ENCODE results near the gene GULP1.
"Not testable (repeated sequence)": the region's sequence is repeated elsewhere in the genome, so short reads cannot be mapped to it uniquely, and the experiment has no call there.

GULP1 gene

GRCh38 chr2:188291617-188292347, at the start of gene GULP1:
Gene GULP1 (plus strand): TSS chr2:188291874. CDS start chr2:188477703, 185,829 bp downstream.
- peak; percentile 86 for DNase-seq (ENCODE audit: low spot score)

GRCh38 chr2:188243381-188243780, 48.3 kb upstream of the GULP1 start:
- DNase-seq (ENCODE audit: low spot score) = no peak

- DNase-seq (ENCODE audit: low spot score) = no peak
Measured at GRCh38 chr2:188244383-188244782, 47.3 kb upstream of the GULP1 start.

- no peak for DNase-seq (ENCODE audit: low spot score)
Measured at GRCh38 chr2:188245230-188245629, 46.4 kb upstream of the GULP1 start.

- no peak for DNase-seq (ENCODE audit: low spot score)
Measured at GRCh38 chr2:188248513-188248912, 43.2 kb upstream of the GULP1 start.

- DNase-seq (ENCODE audit: low spot score) = no peak
Measured at GRCh38 chr2:188251034-188251433, 40.6 kb upstream of the GULP1 start.

GRCh38 chr2:188256420-188256819, 35.3 kb upstream of the GULP1 start:
- no peak for DNase-seq (ENCODE audit: low spot score)

- no peak for DNase-seq (ENCODE audit: low spot score)
Measured at GRCh38 chr2:188265315-188265714, 26.4 kb upstream of the GULP1 start.

- DNase-seq (ENCODE audit: low spot score) = no peak
Measured at GRCh38 chr2:188267776-188268175, 23.9 kb upstream of the GULP1 start.

- DNase-seq (ENCODE audit: low spot score) = peak; percentile 49
Measured at GRCh38 chr2:188269004-188269403, 22.7 kb upstream of the GULP1 start.

GRCh38 chr2:188272121-188272520, 19.6 kb upstream of the GULP1 start:
- DNase-seq (ENCODE audit: low spot score) = no peak

GRCh38 chr2:188274274-188274673, 17.4 kb upstream of the GULP1 start:
- no peak for DNase-seq (ENCODE audit: low spot score)

GRCh38 chr2:188276255-188276654, 15.4 kb upstream of the GULP1 start:
- DNase-seq (ENCODE audit: low spot score) = no peak

- no peak for DNase-seq (ENCODE audit: low spot score)
Measured at GRCh38 chr2:188277786-188278185, 13.9 kb upstream of the GULP1 start.

- DNase-seq (ENCODE audit: low spot score) = no peak
Measured at GRCh38 chr2:188278388-188279092, 13.1 kb upstream of the GULP1 start.

- no peak for DNase-seq (ENCODE audit: low spot score)
Measured at GRCh38 chr2:188279093-188279445, 12.6 kb upstream of the GULP1 start.

GRCh38 chr2:188280811-188281222, 10.9 kb upstream of the GULP1 start:
- no peak for DNase-seq (ENCODE audit: low spot score)

- no peak for DNase-seq (ENCODE audit: low spot score)
Measured at GRCh38 chr2:188282907-188283306, 8.8 kb upstream of the GULP1 start.

- DNase-seq (ENCODE audit: low spot score) = not testable (repeated sequence)
Measured at GRCh38 chr2:188284251-188284650, 7.4 kb upstream of the GULP1 start.

- DNase-seq (ENCODE audit: low spot score) = no peak
Measured at GRCh38 chr2:188285049-188285448, 6.6 kb upstream of the GULP1 start.

- DNase-seq (ENCODE audit: low spot score) = no peak
Measured at GRCh38 chr2:188285774-188286173, 5.9 kb upstream of the GULP1 start.

- DNase-seq (ENCODE audit: low spot score) = peak; percentile 8
Measured at GRCh38 chr2:188291142-188291616, 495 bp upstream of the GULP1 start.

Data from D341Med (cell line).